NK-92 (cell line): ENCODE data around the gene CTAGE8.
"Not testable (repeated sequence)": the region's sequence is repeated elsewhere in the genome, so short reads cannot be mapped to it uniquely, and the experiment has no call there.

ENCODE experiments used
- DNase-seq: peaks from one replicate; lab custom pipeline; 2025; ENCODE audit not compliant: unreplicated experiment; lab: John Stamatoyannopoulos, UW

Gene CTAGE8

GRCh38 chr7:144259067-144259466, 10.0 kb downstream of the CTAGE8 start:
- DNase-seq, result not testable (repeated sequence)

- no peak for DNase-seq
These were observed 13.0 kb downstream of the CTAGE8 start for GRCh38 chr7:144256112-144256511.

GRCh38 chr7:144255471-144255897, 13.6 kb downstream of the CTAGE8 start:
- no peak for DNase-seq

- not testable (repeated sequence) for DNase-seq
These were observed 16.8 kb downstream of the CTAGE8 start for GRCh38 chr7:144252307-144252706.

- not testable (repeated sequence) for DNase-seq
These were observed 21.3 kb downstream of the CTAGE8 start for GRCh38 chr7:144247674-144248330.

GRCh38 chr7:144246967-144247366, 22.1 kb downstream of the CTAGE8 start:
- DNase-seq, result not testable (repeated sequence)

- not testable (repeated sequence) for DNase-seq
These were observed 23.7 kb downstream of the CTAGE8 start for GRCh38 chr7:144245372-144245771.

- not testable (repeated sequence) for DNase-seq
These were observed 29.7 kb downstream of the CTAGE8 start, which contains the start of gene OR2A42 for GRCh38 chr7:144239365-144239764. Gene OR2A42, minus strand, starts transcription at chr7:144239605. Its CDS starts 6,762 bp downstream, at chr7:144232843.

GRCh38 chr7:144238530-144239082, 30.5 kb downstream of the CTAGE8 start:
- not testable (repeated sequence) for DNase-seq

- DNase-seq, result not testable (repeated sequence)
These were observed 36.0 kb downstream of the CTAGE8 start for GRCh38 chr7:144233039-144233438.

GRCh38 chr7:144231027-144231426, 38.1 kb downstream of the CTAGE8 start:
- DNase-seq, result not testable (repeated sequence)

GRCh38 chr7:144228810-144229209, 40.3 kb downstream of the CTAGE8 start:
- DNase-seq, result not testable (repeated sequence)

- not testable (repeated sequence) for DNase-seq
These were observed 42.2 kb downstream of the CTAGE8 start for GRCh38 chr7:144226866-144227265.

GRCh38 chr7:144223675-144224074, 45.4 kb downstream of the CTAGE8 start:
- not testable (repeated sequence) for DNase-seq

GRCh38 chr7:144220531-144220930, 48.6 kb downstream of the CTAGE8 start:
- DNase-seq, result not testable (repeated sequence)

GRCh38 chr7:144219149-144219548, 49.9 kb downstream of the CTAGE8 start:
- DNase-seq, result not testable (repeated sequence)

- not testable (repeated sequence) for DNase-seq
These were observed 50.5 kb downstream of the CTAGE8 start for GRCh38 chr7:144218581-144218980.

GRCh38 chr7:144217200-144217599, 51.9 kb downstream of the CTAGE8 start:
- DNase-seq, result not testable (repeated sequence)
